Adrenal gland (tissue), 12 donors: ENCODE measurements around the gene LPCAT3. TPM values are rescaled to one million over a fixed set of nuclear protein-coding genes. Genes with fewer than 3 reads are reported as not detected.

ENCODE experiments used
- DNase-seq, 7 donors: peaks; one replicate each; pipeline ENCODE4 v3.0.0-alpha.2; 2019 to 2020
- H3K27ac ChIP-seq, 5 donors: fragments of 200-600 bp; sonication (generic) in 4 of 5; 1 replicate in 3 of 5; 2 replicates in 2 of 5; pipeline versions ENCODE4 v1.5.1 to v1.8.0; 2016 to 2020; ENCODE audit warnings: mild to moderate bottlenecking in 1 of 5
- H3K27me3 ChIP-seq: fragments of 200-600 bp; 2 replicates; pipeline ENCODE4 v1.8.0; 2021
- H3K36me3 ChIP-seq, 2 donors: fragments of 200-600 bp; replicated peaks in 1 of 2; 1 replicate in 1 of 2; 2 replicates in 1 of 2; pipeline versions ENCODE4 v1.5.1 to v1.8.0; 2018 to 2022
- H3K4me1 ChIP-seq, 2 donors: fragments of 200-600 bp; replicated peaks in 1 of 2; 1 replicate in 1 of 2; 2 replicates in 1 of 2; pipeline versions ENCODE4 v1.5.1 to v1.8.0; 2018 to 2021
- H3K4me3 ChIP-seq, 4 donors: fragments of 200-600 bp; sonication (generic) in 3 of 4; one replicate each; pipeline ENCODE4 v1.5.1; 2016 to 2018
- H3K9me3 ChIP-seq, 3 donors: fragments of 200-600 bp; sonication (generic) in 1 of 3; replicated peaks in 1 of 3; 1 replicate in 2 of 3; 2 replicates in 1 of 3; pipeline versions ENCODE4 v1.5.1 to v1.8.0; 2016 to 2021
- POLR2A ChIP-seq, 2 donors: fragments of 450-650 bp; IDR thresholded peaks; one replicate each; pipeline ENCODE4 v1.6.1; 2017; ENCODE audit warnings: antibody characterized with exemption in 2 of 2, mild to moderate bottlenecking in 2 of 2, moderate library complexity in 1 of 2
- WGBS, 4 donors: extraction: QIAGEN DNeasy Blood & Tissue Kit in 2 of 4; methylation state at CpG; one replicate each; pipeline versions ENCODE4 v1.1.5 to v1.1.7; 2013 to 2017; 5-methylcytosine and 5-hydroxymethylcytosine counted together
- intact Hi-C, 2 donors: fragments of 100-400 bp; cut with DNase I; formaldehyde crosslinking; loops; one replicate each; pipeline versions ENCODE4 v1.14.1 to v1.15.0; 2022 to 2023
- polyA plus RNA-seq, 3 donors: library from polyadenylated mRNA; stranded (reverse); fragments of 200-250 nt in 2 of 3; fragments of 350-450 nt in 1 of 3; fragmentation: Illumina TruSeq in 1 of 3; extraction: RNeasy Lipid Tissue Mini Kit (QIAGEN cat#74804) in 1 of 3; gene quantifications; one replicate each; pipeline ENCODE4 v1.2.3, GENCODE V29; 2013 to 2014
- total RNA-seq, 9 donors: library from RNA; depleted of rRNA in 4 of 9; stranded (reverse); fragments of >200 nt in 4 of 9; fragments of 120-200 nt in 1 of 9; fragmentation: NEBNext Ultra II Directional in 1 of 9; extraction: Animal tissue kit (Norgen Biotek cat#: 25700) in 1 of 9; gene quantifications; one replicate each; pipeline versions ENCODE4 v1.1.0 to v1.2.4, GENCODE V29; 2013 to 2023
- TF ChIP-seq, protein P1 (sequence below), 6 experiments: fragments of 450-650 bp in 4 of 6; fragments of 200-600 bp in 2 of 6; sonication (generic) in 1 of 6; IDR thresholded peaks; 1 replicate in 5 of 6; 2 replicates in 1 of 6; pipeline versions ENCODE4 v1.5.1 to v1.8.0; 2016 to 2021; ENCODE audit warnings: antibody characterized with exemption in 6 of 6, mild to moderate bottlenecking in 2 of 6, moderate library complexity in 1 of 6
- donor health status: healthy with polysubstance abuse.
- donor health status: Bipolar disorder and iron deficiency.
- donor health status: DM: yes; HTN: yes; CAD: no.
- donor health status: DM: no; HTN: no; CAD: no.
- donor health status: DM: no; HTN: no; CAD: no.
- donor health status: DM: yes; HTN: yes; CAD: no.

LPCAT3 gene
- total and polyA plus RNA-seq, 12 donors = 28.5 to 146 (median 74.0) TPM

DNA sequence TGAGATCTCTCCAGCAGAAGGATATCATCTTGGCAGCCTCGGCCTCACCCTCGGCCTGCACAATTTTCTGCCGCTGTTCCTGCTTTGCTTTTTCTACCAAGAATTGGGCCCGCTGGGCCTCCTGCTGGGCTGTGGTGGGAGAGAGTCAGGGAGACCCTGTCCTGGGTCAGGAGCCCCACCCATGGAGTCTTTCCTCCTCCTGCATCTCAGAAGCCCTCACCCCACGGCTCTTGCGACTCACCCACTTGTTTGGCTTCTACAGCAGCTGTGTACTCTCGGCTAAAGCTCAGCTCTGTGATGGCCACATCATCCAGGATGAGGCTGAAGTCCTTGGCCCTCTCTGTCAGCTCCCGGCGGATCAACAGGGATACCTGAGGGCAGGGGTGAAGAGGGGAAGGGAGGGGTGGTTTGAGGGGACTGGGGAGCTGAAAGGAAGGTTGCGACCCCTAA is 50.6 kb downstream of the LPCAT3 start:
- Histone ChIP-seq H3K9me3 (no peaks in the 10 kb centered on the region), H3K27me3 (no peaks in the 10 kb centered on the region), H3K36me3 (peaks cover 0 to 35% of the 10 kb centered on the region in 2 donors), H3K27ac (peak overlapping the region in 1 of 5 donors; percentile 96), H3K4me1 (peaks cover 30 to 33% of the 10 kb centered on the region in 2 donors), H3K4me3 (no peak overlapping the region)
- WGBS, 4 donors = 75 to 82% (median 77%) methylated on average over 9 to 10 of the region's 10 CpGs
- TF ChIP-seq, protein P1, sequence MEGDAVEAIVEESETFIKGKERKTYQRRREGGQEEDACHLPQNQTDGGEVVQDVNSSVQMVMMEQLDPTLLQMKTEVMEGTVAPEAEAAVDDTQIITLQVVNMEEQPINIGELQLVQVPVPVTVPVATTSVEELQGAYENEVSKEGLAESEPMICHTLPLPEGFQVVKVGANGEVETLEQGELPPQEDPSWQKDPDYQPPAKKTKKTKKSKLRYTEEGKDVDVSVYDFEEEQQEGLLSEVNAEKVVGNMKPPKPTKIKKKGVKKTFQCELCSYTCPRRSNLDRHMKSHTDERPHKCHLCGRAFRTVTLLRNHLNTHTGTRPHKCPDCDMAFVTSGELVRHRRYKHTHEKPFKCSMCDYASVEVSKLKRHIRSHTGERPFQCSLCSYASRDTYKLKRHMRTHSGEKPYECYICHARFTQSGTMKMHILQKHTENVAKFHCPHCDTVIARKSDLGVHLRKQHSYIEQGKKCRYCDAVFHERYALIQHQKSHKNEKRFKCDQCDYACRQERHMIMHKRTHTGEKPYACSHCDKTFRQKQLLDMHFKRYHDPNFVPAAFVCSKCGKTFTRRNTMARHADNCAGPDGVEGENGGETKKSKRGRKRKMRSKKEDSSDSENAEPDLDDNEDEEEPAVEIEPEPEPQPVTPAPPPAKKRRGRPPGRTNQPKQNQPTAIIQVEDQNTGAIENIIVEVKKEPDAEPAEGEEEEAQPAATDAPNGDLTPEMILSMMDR (IDR thresholded peaks at IDR 0.05) = no peak
- TF ChIP-seq POLR2A (IDR thresholded peaks at IDR 0.05) = no peak
- no peak for DNase-seq
- intact Hi-C loops = loop anchor here in 1 of 2 donors (10.0 kb wide), 1 partner anchor 147 kb away; no protein-coding TSS in a partner anchor

DNA sequence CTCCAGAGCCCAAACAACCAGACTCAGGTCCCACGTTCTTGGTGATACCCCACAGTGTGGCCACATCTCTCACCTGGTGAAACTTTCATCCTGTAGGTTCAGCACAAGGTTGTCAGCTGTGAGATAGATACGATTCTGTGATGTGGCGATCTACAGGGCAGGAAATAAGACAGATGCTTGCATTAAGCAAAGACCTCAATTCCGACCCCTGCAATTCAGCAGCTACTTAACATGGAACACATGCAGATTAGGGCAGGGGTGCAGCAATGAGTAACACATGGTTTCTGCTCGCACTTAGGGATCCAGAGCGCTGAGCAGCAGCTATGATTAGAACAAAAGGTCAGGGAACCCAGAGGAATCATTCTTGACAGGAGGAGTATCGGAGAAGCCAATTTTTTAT is 51.9 kb downstream of the LPCAT3 start:
- intact Hi-C loops = loop anchor here in 1 of 2 donors (10.0 kb wide), 1 partner anchor 148 kb away; no protein-coding TSS in a partner anchor
- WGBS, 4 donors = 60 to 80% (median 70%) methylated on average over 7 of the region's 7 CpGs
- no peaks in the 10 kb centered on the region for H3K9me3 ChIP-seq
- DNase-seq = no peak
- H3K4me3 ChIP-seq = no peak overlapping the region
- TF ChIP-seq POLR2A (IDR thresholded peaks at IDR 0.05) = no peak
- TF ChIP-seq, protein P1 (IDR thresholded peaks at IDR 0.05) = no peak
- peaks cover 31 to 34% of the 10 kb centered on the region in 2 donors for H3K4me1 ChIP-seq
- H3K36me3 ChIP-seq = peaks cover 0 to 35% of the 10 kb centered on the region in 2 donors
- H3K27ac ChIP-seq = peak overlapping the region in 3 of 5 donors; percentile 56 to 88 (median 86)
- no peaks in the 10 kb centered on the region for H3K27me3 ChIP-seq

DNA sequence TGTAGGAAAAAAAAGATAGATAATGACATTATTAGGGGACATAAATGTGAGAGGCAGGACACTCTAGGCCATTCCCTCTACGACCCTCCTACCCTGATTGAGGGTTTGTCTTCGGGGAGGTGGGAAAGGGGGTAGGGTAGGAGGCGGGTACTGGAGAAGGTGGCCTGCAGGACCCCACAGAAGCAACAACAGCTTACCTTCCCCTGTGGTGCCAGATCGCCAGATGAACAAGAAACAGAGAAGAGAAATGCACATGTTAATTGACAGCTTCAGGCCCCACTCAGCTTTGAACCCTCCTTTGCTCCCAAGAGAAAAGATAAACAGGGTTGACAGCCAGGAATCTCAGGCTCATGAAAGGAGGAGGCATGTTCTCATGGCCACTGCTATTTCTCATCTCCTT is 52.6 kb downstream of the LPCAT3 start:
- TF ChIP-seq, protein P1 (IDR thresholded peaks at IDR 0.05) = no peak
- no peak for TF ChIP-seq POLR2A (IDR thresholded peaks at IDR 0.05)
- Histone ChIP-seq H3K36me3 (peaks cover 0 to 35% of the 10 kb centered on the region in 2 donors), H3K4me3 (no peak overlapping the region), H3K9me3 (no peaks in the 10 kb centered on the region), H3K27ac (peak overlapping the region; percentile 70 to 93 (median 86)), H3K27me3 (no peaks in the 10 kb centered on the region), H3K4me1 (peaks cover 36 to 39% of the 10 kb centered on the region in 2 donors)
- no peak for DNase-seq
- WGBS, 4 donors = 61 to 74% (median 70%) methylated on average over 4 of the region's 4 CpGs
- intact Hi-C loops = loop anchor here in 1 of 2 donors (10.0 kb wide), 1 partner anchor 149 kb away; no protein-coding TSS in a partner anchor

DNA sequence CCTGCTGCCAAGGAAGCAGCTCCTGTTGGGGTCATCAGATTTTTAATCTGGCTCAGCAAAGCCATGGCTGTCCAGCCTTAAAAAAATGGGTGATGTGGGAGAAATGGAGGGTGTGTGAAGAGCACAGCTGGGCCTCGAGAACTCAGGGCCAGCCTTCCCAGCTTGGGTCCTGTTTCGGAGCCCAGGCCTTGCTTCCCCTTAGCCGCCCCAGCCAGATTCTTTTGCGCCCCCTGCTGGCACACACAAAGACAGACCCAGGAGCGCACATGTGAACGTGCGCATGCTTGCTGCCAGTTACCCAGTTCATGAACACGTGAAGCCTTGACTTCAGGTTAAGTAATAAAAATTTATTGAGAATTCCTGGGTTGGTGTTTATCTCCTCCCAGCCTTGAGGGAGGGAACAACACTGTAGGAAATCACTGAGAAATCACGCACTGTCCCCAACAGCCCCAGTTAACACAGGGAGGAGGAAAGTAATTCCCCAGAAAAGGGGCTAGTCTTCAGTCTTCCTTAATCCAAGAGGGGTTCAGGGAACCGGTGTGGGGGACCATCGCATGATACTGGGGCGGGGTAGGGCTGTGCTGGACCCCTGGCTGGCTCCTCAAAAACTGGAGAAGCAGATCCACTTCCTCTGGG is 53.1 kb downstream of the LPCAT3 start:
- Histone ChIP-seq H3K27me3 (no peaks in the 10 kb centered on the region), H3K27ac (peak overlapping the region; percentile 70 to 93 (median 86)), H3K9me3 (no peaks in the 10 kb centered on the region), H3K36me3 (peaks cover 0 to 35% of the 10 kb centered on the region in 2 donors), H3K4me3 (no peak overlapping the region), H3K4me1 (peaks cover 39 to 42% of the 10 kb centered on the region in 2 donors)
- peak in 1 of 2 donors; percentile 71 for TF ChIP-seq POLR2A (IDR thresholded peaks at IDR 0.05)
- TF ChIP-seq, protein P1 (IDR thresholded peaks at IDR 0.05) = peak; percentile 91 to 97 (median 96)
- WGBS, 4 donors = 13 to 17% (median 15%) methylated on average over 12 of the region's 12 CpGs
- peak; percentile 93 to 95 (median 94) for DNase-seq
- intact Hi-C loops = loop anchor here in 1 of 2 donors (10.0 kb wide), 1 partner anchor 150 kb away; no protein-coding TSS in a partner anchor
